GM21423 (cell line): ENCODE results near the gene THADA.
"Not testable (repeated sequence)": the region's sequence is repeated elsewhere in the genome, so short reads cannot be mapped to it uniquely, and the experiment has no call there.

Source experiments
- ATAC-seq: cut with Tn5 transposase; IDR thresholded peaks from one replicate; pipeline ENCODE4 v1.9.1; 2021; ENCODE audit warnings: mild to moderate bottlenecking, moderate library complexity; ENCODE audit not compliant: unreplicated experiment

THADA gene

GRCh38 chr2:43542285-43542933, 53.4 kb downstream of the THADA start:
- ATAC-seq: no peak

- no peak for ATAC-seq
These were observed 54.7 kb downstream of the THADA start for GRCh38 chr2:43541165-43541564.

GRCh38 chr2:43540021-43540779, 55.6 kb downstream of the THADA start:
- no peak for ATAC-seq

GRCh38 chr2:43539436-43539835, 56.4 kb downstream of the THADA start:
- ATAC-seq: no peak

- no peak for ATAC-seq
These were observed 57.7 kb downstream of the THADA start for GRCh38 chr2:43538034-43538670.

GRCh38 chr2:43537137-43537536, 58.7 kb downstream of the THADA start:
- no peak for ATAC-seq

GRCh38 chr2:43534569-43534968, 61.3 kb downstream of the THADA start:
- ATAC-seq: no peak

- not testable (repeated sequence) for ATAC-seq
These were observed 63.3 kb downstream of the THADA start for GRCh38 chr2:43532572-43532971.

- ATAC-seq: no peak
These were observed 64.6 kb downstream of the THADA start for GRCh38 chr2:43531251-43531650.

- no peak for ATAC-seq
These were observed 68.8 kb downstream of the THADA start for GRCh38 chr2:43526994-43527393.

GRCh38 chr2:43525506-43525905, 70.3 kb downstream of the THADA start:
- no peak for ATAC-seq

- no peak for ATAC-seq
These were observed 71.5 kb downstream of the THADA start for GRCh38 chr2:43524177-43524965.

GRCh38 chr2:43522177-43522576, 73.7 kb downstream of the THADA start:
- ATAC-seq: no peak

- ATAC-seq: no peak
These were observed 74.3 kb downstream of the THADA start for GRCh38 chr2:43521568-43521967.

- no peak for ATAC-seq
These were observed 74.9 kb downstream of the THADA start for GRCh38 chr2:43520919-43521318.

- no peak for ATAC-seq
These were observed 76.1 kb downstream of the THADA start for GRCh38 chr2:43519643-43520221.

- no peak for ATAC-seq
These were observed 77.1 kb downstream of the THADA start for GRCh38 chr2:43518718-43519117.

- ATAC-seq: no peak
These were observed 77.7 kb downstream of the THADA start for GRCh38 chr2:43518181-43518580.

GRCh38 chr2:43515807-43516497, 79.9 kb downstream of the THADA start:
- ATAC-seq: no peak

GRCh38 chr2:43515248-43515647, 80.6 kb downstream of the THADA start:
- ATAC-seq: no peak
